HepG2 (cell line): ENCODE results near the gene MEX3A. TPM values are rescaled to one million over a fixed set of nuclear protein-coding genes. Genes with fewer than 3 reads are reported as not detected.
A peak's percentile ranks its signal among the peaks of the same experiment; 100 is the strongest.

Experiments used
- CC2D1A ChIP-seq: sonication (generic); formaldehyde crosslinking; IDR thresholded peaks from 2 replicates; pipeline ENCODE4 v1.8.1; 2023; ENCODE audit warnings: mild to moderate bottlenecking, missing genetic modification reagents
- DPF2 ChIP-seq: sonication (generic); formaldehyde crosslinking; IDR thresholded peaks from 2 replicates; pipeline ENCODE4 v1.4.0; 2020; ENCODE audit warnings: mild to moderate bottlenecking, low read depth, missing genetic modification reagents, borderline replicate concordance
- GATAD2A ChIP-seq: IDR thresholded peaks from 2 replicates; pipeline ENCODE4 v1.6.1; 2016
- GTF2F1 ChIP-seq: fragments of 150-350 bp; IDR thresholded peaks from 2 replicates; pipeline ENCODE4 v1.6.1; 2014; ENCODE audit warnings: low read length
- HOXA7 ChIP-seq: sonication (generic); formaldehyde crosslinking; IDR thresholded peaks from 2 replicates; pipeline ENCODE4 v1.8.1; 2022; ENCODE audit warnings: mild to moderate bottlenecking, missing genetic modification reagents, moderate library complexity
- JDP2 ChIP-seq: sonication (generic); formaldehyde crosslinking; IDR thresholded peaks from 2 replicates; pipeline ENCODE4 v1.8.1; 2022; ENCODE audit warnings: missing genetic modification reagents, borderline replicate concordance
- KAT7 ChIP-seq: IDR thresholded peaks from 2 replicates; pipeline ENCODE4 v1.6.1; 2018; ENCODE audit warnings: borderline replicate concordance, missing compliant biosample characterization
- MAF1 ChIP-seq: sonication (generic); formaldehyde crosslinking; IDR thresholded peaks from 2 replicates; pipeline ENCODE4 v1.5.0; 2020; ENCODE audit warnings: missing genetic modification reagents, borderline replicate concordance
- SMARCE1 ChIP-seq: fragments of 450-650 bp; IDR thresholded peaks from 2 replicates; pipeline ENCODE4 v1.6.1; 2017; ENCODE audit warnings: borderline replicate concordance
- SOX6 ChIP-seq, 2 experiments: fragments of 450-650 bp in 1 of 2; sonication (generic) in 1 of 2; formaldehyde crosslinking in 1 of 2; IDR thresholded peaks; 2 replicates each; pipeline versions ENCODE4 v1.4.0 to v1.6.1; 2017 to 2020; ENCODE audit warnings: antibody characterized with exemption in 1 of 2, mild to moderate bottlenecking in 1 of 2, missing genetic modification reagents in 1 of 2
- SRY ChIP-seq: sonication (generic); formaldehyde crosslinking; IDR thresholded peaks from 2 replicates; pipeline ENCODE4 v1.8.0; 2022; ENCODE audit warnings: mild to moderate bottlenecking, missing genetic modification reagents
- TCF12 ChIP-seq, 2 experiments: fragments of 450-650 bp in 1 of 2; sonication (generic) in 1 of 2; formaldehyde crosslinking in 1 of 2; IDR thresholded peaks; 2 replicates each; pipeline versions ENCODE4 v1.6.1 to v1.8.0; 2017 to 2022; ENCODE audit warnings: antibody characterized with exemption in 1 of 2, mild to moderate bottlenecking in 1 of 2, missing genetic modification reagents in 1 of 2, moderate library complexity in 1 of 2
- TCF7 ChIP-seq: sonication (generic); IDR thresholded peaks from 2 replicates; pipeline ENCODE4 v1.6.1; 2016; ENCODE audit warnings: antibody characterized with exemption, low read depth
- TCF7L2 ChIP-seq: IDR thresholded peaks from 2 replicates; pipeline ENCODE4 v1.6.1; 2011; ENCODE audit warnings: mild to moderate bottlenecking, low read depth, low read length, moderate library complexity
- YEATS2 ChIP-seq: sonication (generic); formaldehyde crosslinking; IDR thresholded peaks from 2 replicates; pipeline ENCODE4 v1.4.0; 2020; ENCODE audit warnings: missing genetic modification reagents, borderline replicate concordance
- ZKSCAN1 ChIP-seq: fragments of 150-350 bp; IDR thresholded peaks from 2 replicates; pipeline ENCODE4 v1.6.1; 2014; ENCODE audit warnings: low read length
- ZNF263 ChIP-seq: sonication (generic); formaldehyde crosslinking; IDR thresholded peaks from 2 replicates; pipeline ENCODE4 v1.4.0; 2020; ENCODE audit warnings: missing genetic modification reagents
- ZNF510 ChIP-seq: sonication (generic); formaldehyde crosslinking; IDR thresholded peaks from 2 replicates; pipeline ENCODE4 v1.4.0; 2020; ENCODE audit warnings: low read depth, mild to moderate bottlenecking, missing genetic modification reagents
- ZNF678 ChIP-seq: sonication (generic); formaldehyde crosslinking; IDR thresholded peaks from 2 replicates; pipeline ENCODE4 v1.4.0; 2020; ENCODE audit warnings: mild to moderate bottlenecking, missing genetic modification reagents
- polyA plus RNA-seq, 8 experiments: library from polyadenylated mRNA; depleted of rRNA in 3 of 8; stranded (reverse) in 7 of 8; unstranded in 1 of 8; fragments of >200 nt; fragmentation: Illumina TruSeq in 4 of 8; extraction: Trizol in 4 of 8; gene quantifications; 2 replicates each; pipeline versions ENCODE4 v1.2.1 to v1.2.3, GENCODE V29; 2011 to 2016; ENCODE audit warnings: low read depth in 4 of 8, missing spikeins in 1 of 8, mixed read lengths in 1 of 8; ENCODE audit not compliant: insufficient read depth in 1 of 8
- total RNA-seq, 5 experiments: library from RNA; depleted of rRNA; stranded (reverse); fragments of >200 nt; fragmentation: Illumina TruSeq; extraction: Trizol; gene quantifications; 2 replicates each; pipeline ENCODE4 v1.2.3, GENCODE V29; 2016; ENCODE audit warnings: low read depth in 1 of 5
- TF ChIP-seq, protein P1 (sequence below): sonication (generic); formaldehyde crosslinking; IDR thresholded peaks from 2 replicates; pipeline ENCODE4 v1.5.1; 2020; ENCODE audit warnings: missing genetic modification reagents, mild to moderate bottlenecking, borderline replicate concordance
- TF ChIP-seq, protein P2 (sequence below): sonication (generic); formaldehyde crosslinking; IDR thresholded peaks from 2 replicates; pipeline ENCODE4 v1.8.0; 2022; ENCODE audit warnings: missing genetic modification reagents, mild to moderate bottlenecking, borderline replicate concordance
- TF ChIP-seq, protein P3 (sequence below): sonication (generic); formaldehyde crosslinking; IDR thresholded peaks from 2 replicates; pipeline ENCODE4 v1.4.0; 2020; ENCODE audit warnings: missing genetic modification reagents, borderline replicate concordance
- TF ChIP-seq, protein P4 (sequence below): sonication (generic); formaldehyde crosslinking; IDR thresholded peaks from 2 replicates; pipeline ENCODE4 v1.4.0; 2020; ENCODE audit warnings: low read depth, mild to moderate bottlenecking, missing genetic modification reagents
- TF ChIP-seq, protein P5 (sequence below): sonication (generic); formaldehyde crosslinking; IDR thresholded peaks from 2 replicates; pipeline ENCODE4 v1.4.0; 2020; ENCODE audit warnings: mild to moderate bottlenecking, missing genetic modification reagents

MEX3A gene
- total and polyA plus RNA-seq, 2 of the 13 experiments (the other 11 are each of a cell fraction or from before 2014, with no cell fraction given) = 7.6 to 9.1 TPM

DNA sequence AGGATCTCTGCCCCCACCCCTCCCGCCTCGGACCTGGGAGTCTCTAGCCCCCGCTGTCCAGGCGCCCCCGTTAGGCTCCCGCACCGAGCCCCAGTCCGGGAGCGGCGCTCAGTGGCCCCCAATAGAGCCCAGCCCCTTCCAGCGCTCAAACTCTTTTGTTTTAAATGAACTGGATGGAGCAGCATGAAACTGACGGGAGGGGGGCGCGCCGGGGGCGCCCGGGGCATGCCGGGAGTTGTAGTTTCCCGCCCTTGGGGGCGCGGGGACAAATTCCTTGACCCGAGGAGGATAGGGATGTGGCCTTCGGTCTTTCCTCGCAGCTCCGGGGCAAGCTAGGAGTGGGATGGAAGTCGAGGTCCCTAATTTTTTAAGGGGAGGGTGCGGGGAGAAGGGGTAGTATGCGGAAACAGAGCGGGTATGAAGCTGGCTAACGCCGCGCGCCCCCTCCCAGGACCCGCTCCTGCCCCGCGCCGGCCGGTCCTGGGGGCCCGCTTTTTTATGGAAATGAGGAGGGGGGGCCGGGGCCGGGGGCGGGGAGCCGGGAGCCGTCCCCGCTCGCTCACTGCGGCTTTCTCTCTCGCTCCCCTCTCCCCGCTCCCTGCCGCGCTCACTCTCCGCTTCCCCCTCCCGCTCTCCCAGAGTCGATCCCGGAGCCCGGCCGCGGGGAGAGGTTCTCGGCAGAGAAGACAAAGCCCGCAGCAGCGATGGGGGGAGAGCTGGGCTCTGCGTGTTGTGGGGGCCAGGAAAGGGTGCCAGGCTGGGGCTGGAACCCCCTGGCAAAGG is at the start of gene MEX3A (continued):
- TF ChIP-seq, protein P1, sequence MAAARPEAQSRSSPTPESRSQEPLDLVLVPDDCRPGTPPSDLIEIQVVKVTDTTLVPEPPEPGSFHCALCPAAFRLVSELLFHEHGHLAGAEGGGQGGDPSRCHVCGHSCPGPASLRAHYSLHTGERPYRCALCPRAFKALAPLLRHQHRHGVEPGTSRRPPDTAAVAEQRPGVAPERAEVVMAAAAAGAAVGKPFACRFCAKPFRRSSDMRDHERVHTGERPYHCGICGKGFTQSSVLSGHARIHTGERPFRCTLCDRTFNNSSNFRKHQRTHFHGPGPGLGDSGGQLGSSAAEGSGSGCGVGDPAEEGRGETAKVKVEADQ (CRISPR knock-in tag) = no peak
- TF ChIP-seq ZNF678 (CRISPR knock-in tag) = no peak
- TF ChIP-seq, protein P2, sequence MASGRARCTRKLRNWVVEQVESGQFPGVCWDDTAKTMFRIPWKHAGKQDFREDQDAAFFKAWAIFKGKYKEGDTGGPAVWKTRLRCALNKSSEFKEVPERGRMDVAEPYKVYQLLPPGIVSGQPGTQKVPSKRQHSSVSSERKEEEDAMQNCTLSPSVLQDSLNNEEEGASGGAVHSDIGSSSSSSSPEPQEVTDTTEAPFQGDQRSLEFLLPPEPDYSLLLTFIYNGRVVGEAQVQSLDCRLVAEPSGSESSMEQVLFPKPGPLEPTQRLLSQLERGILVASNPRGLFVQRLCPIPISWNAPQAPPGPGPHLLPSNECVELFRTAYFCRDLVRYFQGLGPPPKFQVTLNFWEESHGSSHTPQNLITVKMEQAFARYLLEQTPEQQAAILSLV (CRISPR knock-in tag) = 0 out of 2 replicates have a peak, but pooled peaks have one; percentile 58
- no peak for TF ChIP-seq ZKSCAN1
- TF ChIP-seq ZNF510 (CRISPR knock-in tag) = no peak
- TF ChIP-seq TCF12 (IDR thresholded peaks at IDR 0.05) = no peak
- no peak for TF ChIP-seq TCF12 (CRISPR knock-in tag; IDR thresholded peaks at IDR 0.05)
- no peak for TF ChIP-seq SMARCE1
- TF ChIP-seq, protein P3, sequence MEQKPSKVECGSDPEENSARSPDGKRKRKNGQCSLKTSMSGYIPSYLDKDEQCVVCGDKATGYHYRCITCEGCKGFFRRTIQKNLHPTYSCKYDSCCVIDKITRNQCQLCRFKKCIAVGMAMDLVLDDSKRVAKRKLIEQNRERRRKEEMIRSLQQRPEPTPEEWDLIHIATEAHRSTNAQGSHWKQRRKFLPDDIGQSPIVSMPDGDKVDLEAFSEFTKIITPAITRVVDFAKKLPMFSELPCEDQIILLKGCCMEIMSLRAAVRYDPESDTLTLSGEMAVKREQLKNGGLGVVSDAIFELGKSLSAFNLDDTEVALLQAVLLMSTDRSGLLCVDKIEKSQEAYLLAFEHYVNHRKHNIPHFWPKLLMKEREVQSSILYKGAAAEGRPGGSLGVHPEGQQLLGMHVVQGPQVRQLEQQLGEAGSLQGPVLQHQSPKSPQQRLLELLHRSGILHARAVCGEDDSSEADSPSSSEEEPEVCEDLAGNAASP (CRISPR knock-in tag) = no peak
- TF ChIP-seq, protein P4, sequence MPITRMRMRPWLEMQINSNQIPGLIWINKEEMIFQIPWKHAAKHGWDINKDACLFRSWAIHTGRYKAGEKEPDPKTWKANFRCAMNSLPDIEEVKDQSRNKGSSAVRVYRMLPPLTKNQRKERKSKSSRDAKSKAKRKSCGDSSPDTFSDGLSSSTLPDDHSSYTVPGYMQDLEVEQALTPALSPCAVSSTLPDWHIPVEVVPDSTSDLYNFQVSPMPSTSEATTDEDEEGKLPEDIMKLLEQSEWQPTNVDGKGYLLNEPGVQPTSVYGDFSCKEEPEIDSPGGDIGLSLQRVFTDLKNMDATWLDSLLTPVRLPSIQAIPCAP = no peak
- no peak; the same call in 1 of the 2 replicates for TF ChIP-seq TCF7
- TF ChIP-seq SRY (CRISPR knock-in tag) = no peak
- no peak for TF ChIP-seq SOX6 (IDR thresholded peaks at IDR 0.05)
- peak; percentile 74 for TF ChIP-seq SOX6 (CRISPR knock-in tag; IDR thresholded peaks at IDR 0.05)
- TF ChIP-seq CC2D1A (CRISPR knock-in tag) = no peak
- no peak for TF ChIP-seq GTF2F1
- TF ChIP-seq MAF1 = no peak
- no peak for TF ChIP-seq HOXA7 (CRISPR knock-in tag)
- TF ChIP-seq JDP2 (CRISPR knock-in tag) = no peak
- peak; percentile 22; the same call in 1 of the 2 replicates for TF ChIP-seq YEATS2
- TF ChIP-seq TCF7L2 = no peak
- TF ChIP-seq, protein P5, sequence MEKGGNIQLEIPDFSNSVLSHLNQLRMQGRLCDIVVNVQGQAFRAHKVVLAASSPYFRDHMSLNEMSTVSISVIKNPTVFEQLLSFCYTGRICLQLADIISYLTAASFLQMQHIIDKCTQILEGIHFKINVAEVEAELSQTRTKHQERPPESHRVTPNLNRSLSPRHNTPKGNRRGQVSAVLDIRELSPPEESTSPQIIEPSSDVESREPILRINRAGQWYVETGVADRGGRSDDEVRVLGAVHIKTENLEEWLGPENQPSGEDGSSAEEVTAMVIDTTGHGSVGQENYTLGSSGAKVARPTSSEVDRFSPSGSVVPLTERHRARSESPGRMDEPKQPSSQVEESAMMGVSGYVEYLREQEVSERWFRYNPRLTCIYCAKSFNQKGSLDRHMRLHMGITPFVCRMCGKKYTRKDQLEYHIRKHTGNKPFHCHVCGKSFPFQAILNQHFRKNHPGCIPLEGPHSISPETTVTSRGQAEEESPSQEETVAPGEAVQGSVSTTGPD (CRISPR knock-in tag) = no peak
- 0 out of 2 replicates have a peak, but pooled peaks have one; percentile 6 for TF ChIP-seq ZNF263 (CRISPR knock-in tag)
- no peak for TF ChIP-seq KAT7 (CRISPR knock-in tag)
- peak; percentile 21; the same call in 1 of the 2 replicates for TF ChIP-seq GATAD2A (CRISPR knock-in tag)
- no peak for TF ChIP-seq DPF2 (CRISPR knock-in tag)
